Vagina (tissue), 2 donors: ENCODE data around the gene KIF21B.
"Not testable (repeated sequence)": the region's sequence is repeated elsewhere in the genome, so short reads cannot be mapped to it uniquely, and the experiment has no call there.

Experiments
- POLR2A ChIP-seq, 2 donors: fragments of 450-650 bp; IDR thresholded peaks; one replicate each; pipeline ENCODE4 v1.6.1; 2017; ENCODE audit warnings: antibody characterized with exemption in 2 of 2, mild to moderate bottlenecking in 2 of 2, moderate library complexity in 2 of 2
- TF ChIP-seq, protein P1 (sequence below), 3 experiments: fragments of 450-650 bp in 2 of 3; fragments of 200-600 bp in 1 of 3; sonication (generic) in 1 of 3; IDR thresholded peaks; one replicate each; pipeline ENCODE4 v1.5.1; 2017 to 2019; ENCODE audit warnings: antibody characterized with exemption in 3 of 3, mild to moderate bottlenecking in 2 of 3, moderate library complexity in 2 of 3

DNA sequence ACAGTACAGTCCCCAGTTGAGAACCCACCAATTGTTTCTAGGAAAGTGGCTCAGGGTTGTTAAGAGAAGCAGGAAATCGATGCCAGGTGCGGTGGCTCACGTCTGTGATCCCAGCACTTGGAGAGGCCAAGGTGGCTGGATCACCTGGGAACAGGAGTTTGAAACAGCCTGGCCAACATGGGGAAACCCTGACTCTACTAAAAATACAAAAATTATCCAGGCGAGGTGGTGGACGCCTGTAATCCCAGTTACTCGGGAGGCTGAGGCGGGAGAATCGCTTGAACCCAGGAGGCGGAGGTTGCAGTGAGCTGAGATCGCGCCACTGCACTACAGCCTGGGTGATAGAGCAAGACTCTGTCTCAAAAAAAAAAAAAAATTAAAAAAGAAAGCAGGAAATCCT is 61.4 kb downstream of the KIF21B start:
- TF ChIP-seq, protein P1, sequence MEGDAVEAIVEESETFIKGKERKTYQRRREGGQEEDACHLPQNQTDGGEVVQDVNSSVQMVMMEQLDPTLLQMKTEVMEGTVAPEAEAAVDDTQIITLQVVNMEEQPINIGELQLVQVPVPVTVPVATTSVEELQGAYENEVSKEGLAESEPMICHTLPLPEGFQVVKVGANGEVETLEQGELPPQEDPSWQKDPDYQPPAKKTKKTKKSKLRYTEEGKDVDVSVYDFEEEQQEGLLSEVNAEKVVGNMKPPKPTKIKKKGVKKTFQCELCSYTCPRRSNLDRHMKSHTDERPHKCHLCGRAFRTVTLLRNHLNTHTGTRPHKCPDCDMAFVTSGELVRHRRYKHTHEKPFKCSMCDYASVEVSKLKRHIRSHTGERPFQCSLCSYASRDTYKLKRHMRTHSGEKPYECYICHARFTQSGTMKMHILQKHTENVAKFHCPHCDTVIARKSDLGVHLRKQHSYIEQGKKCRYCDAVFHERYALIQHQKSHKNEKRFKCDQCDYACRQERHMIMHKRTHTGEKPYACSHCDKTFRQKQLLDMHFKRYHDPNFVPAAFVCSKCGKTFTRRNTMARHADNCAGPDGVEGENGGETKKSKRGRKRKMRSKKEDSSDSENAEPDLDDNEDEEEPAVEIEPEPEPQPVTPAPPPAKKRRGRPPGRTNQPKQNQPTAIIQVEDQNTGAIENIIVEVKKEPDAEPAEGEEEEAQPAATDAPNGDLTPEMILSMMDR (IDR thresholded peaks at IDR 0.05), result not testable (repeated sequence)
- not testable (repeated sequence) for TF ChIP-seq POLR2A (IDR thresholded peaks at IDR 0.05)
